Lower leg skin (tissue), 3 donors: Measurements from ENCODE around the gene FMNL2.

Source experiments
- CTCF ChIP-seq, 3 donors: fragments of 450-650 bp; IDR thresholded peaks; one replicate each; pipeline ENCODE4 v1.5.1; 2016; ENCODE audit warnings: antibody characterized with exemption in 3 of 3, mild to moderate bottlenecking in 3 of 3, moderate library complexity in 2 of 3
- POLR2A ChIP-seq, 2 donors: fragments of 450-650 bp; IDR thresholded peaks; one replicate each; pipeline ENCODE4 v1.6.1; 2016 to 2017; ENCODE audit warnings: antibody characterized with exemption in 2 of 2, mild to moderate bottlenecking in 1 of 2, moderate library complexity in 1 of 2

GRCh38 chr2:152513029-152513428 is 178.1 kb downstream of the FMNL2 start:
- TF ChIP-seq CTCF (IDR thresholded peaks at IDR 0.05) (no peak), POLR2A (IDR thresholded peaks at IDR 0.05) (no peak)
